Transverse colon (tissue), 4 donors: ENCODE results near the gene CCDC141. TPM values are rescaled to one million over a fixed set of nuclear protein-coding genes. Genes with fewer than 3 reads are reported as not detected.
A peak's percentile ranks its signal among the peaks of the same experiment; 100 is the strongest.

Experiments used
- DNase-seq: peaks from one replicate; pipeline ENCODE4 v3.0.0-alpha.2; 2019
- H3K27ac ChIP-seq, 4 donors: fragments of 200-600 bp; sonication (generic); 2 replicates each; pipeline ENCODE4 v1.5.1; 2016 to 2018; ENCODE audit warnings: inconsistent platforms in 4 of 4
- H3K27me3 ChIP-seq: fragments of 200-600 bp; sonication (generic); 2 replicates; pipeline ENCODE4 v1.5.1; 2017; ENCODE audit warnings: inconsistent platforms
- H3K36me3 ChIP-seq, 4 donors: fragments of 200-600 bp; sonication (generic); 2 replicates each; pipeline ENCODE4 v1.5.1; 2017 to 2019; ENCODE audit warnings: inconsistent platforms in 4 of 4
- H3K4me1 ChIP-seq, 4 donors: fragments of 200-600 bp; sonication (generic); 2 replicates each; pipeline ENCODE4 v1.5.1; 2017 to 2020; ENCODE audit warnings: inconsistent platforms in 4 of 4
- H3K4me3 ChIP-seq, 4 donors: fragments of 200-600 bp; sonication (generic); 1 replicate in 1 of 4; 2 replicates in 3 of 4; pipeline versions ENCODE4 v1.5.1 to v1.6.1; 2017 to 2019; ENCODE audit warnings: inconsistent platforms in 4 of 4
- H3K9me3 ChIP-seq, 2 donors: fragments of 200-600 bp; sonication (generic); 2 replicates each; pipeline ENCODE4 v1.5.1; 2017 to 2019; ENCODE audit warnings: inconsistent platforms in 2 of 2
- EP300 ChIP-seq: sonication (generic); formaldehyde crosslinking; IDR thresholded peaks from one replicate; pipeline ENCODE4 v1.6.1; 2017; ENCODE audit warnings: antibody characterized with exemption, low read depth
- POLR2A ChIP-seq: fragments of 450-650 bp; IDR thresholded peaks from one replicate; pipeline ENCODE4 v1.6.1; 2016; ENCODE audit warnings: antibody characterized with exemption, mild to moderate bottlenecking, moderate library complexity
- POLR2AphosphoS5 ChIP-seq, 3 donors: sonication (generic); formaldehyde crosslinking; IDR thresholded peaks; one replicate each; pipeline ENCODE4 v1.6.1; 2016; ENCODE audit warnings: antibody characterized with exemption in 3 of 3
- WGBS, 2 donors: methylation state at CpG; one replicate each; pipeline ENCODE4 v1.1.5; 2018; ENCODE audit warnings: low coverage in 1 of 2; 5-methylcytosine and 5-hydroxymethylcytosine counted together
- in situ Hi-C, 4 donors: fragments of 200-750 bp; cut with MboI; loops; one replicate each; pipeline versions ENCODE4 v1.15.0 to v1.15.1; 2017; ENCODE audit warnings: low sequenced_read_pairs in 3 of 4, low pct_ligation_motif_present in 1 of 4, low pct_unique_long_range_greater_than_20kb in 1 of 4
- intact Hi-C: fragments of 100-400 bp; cut with DNase I; formaldehyde crosslinking; loops from one replicate; pipeline ENCODE4 v1.15.1; 2023; ENCODE audit warnings: low total_unique reads
- total RNA-seq, 4 donors: library from RNA; depleted of rRNA; stranded (reverse); fragments of >200 nt; gene quantifications; one replicate each; pipeline ENCODE4 v1.1.0, GENCODE V29; 2016
- TF ChIP-seq, protein P1 (sequence below), 5 experiments: fragments of 200-600 bp in 3 of 5; fragments of 450-650 bp in 2 of 5; sonication (generic) in 3 of 5; IDR thresholded peaks; 1 replicate in 2 of 5; 2 replicates in 3 of 5; pipeline ENCODE4 v1.5.1; 2016 to 2017; ENCODE audit warnings: antibody characterized with exemption in 5 of 5, inconsistent platforms in 3 of 5, mild to moderate bottlenecking in 2 of 5, moderate library complexity in 1 of 5

Gene CCDC141
- total RNA-seq, 4 donors from 2014 or later = 0.40 to 8.6 (median 2.4) TPM

DNA sequence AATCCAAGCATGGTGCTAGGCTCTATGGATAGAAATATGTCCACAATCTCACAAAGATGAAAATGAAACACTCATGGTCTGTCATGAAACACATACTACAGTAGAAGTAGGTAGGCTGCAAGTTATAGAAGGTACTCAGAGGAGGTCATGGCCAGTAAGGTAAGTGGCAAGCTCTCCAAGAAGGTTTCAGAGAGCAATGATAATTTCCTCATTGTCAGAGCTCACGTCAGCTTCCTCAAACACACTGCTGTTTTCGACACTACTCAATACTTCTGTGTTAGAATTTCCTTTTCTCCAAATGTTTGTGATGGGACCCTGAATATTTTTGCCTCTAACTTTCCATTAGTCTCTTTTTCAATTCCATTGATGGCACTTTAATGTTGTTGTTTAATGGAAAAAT, 25.5 kb downstream of the CCDC141 start:
- no peaks in the 10 kb centered on the region for H3K4me1 ChIP-seq
- no peaks in the 10 kb centered on the region for H3K36me3 ChIP-seq
- 73 to 80% methylated on average over 2 of the region's 2 CpGs for WGBS, 2 donors
- intact Hi-C loops = no loop called here
- no peaks in the 10 kb centered on the region for H3K9me3 ChIP-seq
- TF ChIP-seq POLR2AphosphoS5 (IDR thresholded peaks at IDR 0.05) (no peak), POLR2A (no peak), EP300 (no peak)
- TF ChIP-seq, protein P1, sequence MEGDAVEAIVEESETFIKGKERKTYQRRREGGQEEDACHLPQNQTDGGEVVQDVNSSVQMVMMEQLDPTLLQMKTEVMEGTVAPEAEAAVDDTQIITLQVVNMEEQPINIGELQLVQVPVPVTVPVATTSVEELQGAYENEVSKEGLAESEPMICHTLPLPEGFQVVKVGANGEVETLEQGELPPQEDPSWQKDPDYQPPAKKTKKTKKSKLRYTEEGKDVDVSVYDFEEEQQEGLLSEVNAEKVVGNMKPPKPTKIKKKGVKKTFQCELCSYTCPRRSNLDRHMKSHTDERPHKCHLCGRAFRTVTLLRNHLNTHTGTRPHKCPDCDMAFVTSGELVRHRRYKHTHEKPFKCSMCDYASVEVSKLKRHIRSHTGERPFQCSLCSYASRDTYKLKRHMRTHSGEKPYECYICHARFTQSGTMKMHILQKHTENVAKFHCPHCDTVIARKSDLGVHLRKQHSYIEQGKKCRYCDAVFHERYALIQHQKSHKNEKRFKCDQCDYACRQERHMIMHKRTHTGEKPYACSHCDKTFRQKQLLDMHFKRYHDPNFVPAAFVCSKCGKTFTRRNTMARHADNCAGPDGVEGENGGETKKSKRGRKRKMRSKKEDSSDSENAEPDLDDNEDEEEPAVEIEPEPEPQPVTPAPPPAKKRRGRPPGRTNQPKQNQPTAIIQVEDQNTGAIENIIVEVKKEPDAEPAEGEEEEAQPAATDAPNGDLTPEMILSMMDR (IDR thresholded peaks at IDR 0.05) = no peak
- H3K4me3 ChIP-seq = no peak overlapping the region
- DNase-seq = no peak
- no peak overlapping the region for H3K27ac ChIP-seq
- in situ Hi-C loops = no loop called here
- no peaks in the 10 kb centered on the region for H3K27me3 ChIP-seq

DNA sequence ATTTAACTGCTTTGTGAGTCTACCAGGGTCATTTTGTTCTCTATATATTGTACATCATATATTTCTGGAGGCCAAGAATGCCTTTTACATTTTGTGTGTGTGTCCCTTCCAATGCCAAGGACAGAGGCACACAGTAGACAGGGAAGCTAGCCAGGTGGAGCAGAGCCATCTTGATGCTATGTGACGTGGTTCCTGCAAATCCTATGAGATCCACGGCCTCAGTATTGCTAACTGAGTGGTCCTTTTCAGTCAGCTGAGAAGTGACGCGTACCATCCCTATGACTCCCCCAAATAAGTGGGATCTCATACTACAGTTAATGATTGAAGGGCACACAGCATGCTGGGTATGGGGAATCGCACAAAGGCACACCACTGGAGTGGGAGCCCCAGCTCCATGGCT, 27.3 kb downstream of the CCDC141 start:
- Histone ChIP-seq H3K4me3 (no peak overlapping the region), H3K9me3 (no peaks in the 10 kb centered on the region), H3K27me3 (no peaks in the 10 kb centered on the region), H3K36me3 (no peaks in the 10 kb centered on the region), H3K27ac (no peak overlapping the region), H3K4me1 (no peaks in the 10 kb centered on the region)
- TF ChIP-seq, protein P1 (IDR thresholded peaks at IDR 0.05) = no peak
- TF ChIP-seq POLR2A (no peak), POLR2AphosphoS5 (IDR thresholded peaks at IDR 0.05) (no peak), EP300 (no peak)
- intact Hi-C loops = no loop called here
- in situ Hi-C loops = no loop called here
- WGBS, 2 donors = 80 to 89% methylated on average over 1 to 5 of the region's 5 CpGs
- no peak for DNase-seq

DNA sequence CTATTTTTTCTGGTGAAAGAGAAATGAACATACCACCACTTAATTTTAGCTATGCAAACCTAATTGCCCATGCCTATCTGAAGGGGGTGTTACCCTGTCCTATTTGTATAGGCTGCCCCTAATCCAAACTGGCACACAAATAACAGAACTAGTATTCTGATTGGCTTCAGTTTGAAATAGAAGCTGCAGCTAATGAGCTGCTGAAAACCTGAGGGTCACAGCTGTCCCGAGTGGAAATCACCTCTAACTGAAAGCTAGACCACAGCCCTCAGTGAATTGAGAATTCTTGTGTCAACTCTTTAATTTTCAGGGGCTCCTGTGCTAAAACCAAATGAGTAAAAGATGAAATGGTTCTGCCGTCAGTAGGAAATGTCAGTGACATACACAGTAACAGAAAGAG, 28.7 kb downstream of the CCDC141 start:
- Histone ChIP-seq H3K9me3 (no peaks in the 10 kb centered on the region), H3K27ac (no peak overlapping the region), H3K36me3 (no peaks in the 10 kb centered on the region), H3K4me1 (no peaks in the 10 kb centered on the region), H3K27me3 (no peaks in the 10 kb centered on the region), H3K4me3 (no peak overlapping the region)
- TF ChIP-seq, protein P1 (IDR thresholded peaks at IDR 0.05) = no peak
- TF ChIP-seq EP300 = no peak
- no peak for TF ChIP-seq POLR2A
- TF ChIP-seq POLR2AphosphoS5 (IDR thresholded peaks at IDR 0.05) = no peak
- intact Hi-C loops (no loop called here), in situ Hi-C loops (no loop called here)
- 56 to 64% methylated on average over 2 of the region's 2 CpGs for WGBS, 2 donors
- no peak for DNase-seq

DNA sequence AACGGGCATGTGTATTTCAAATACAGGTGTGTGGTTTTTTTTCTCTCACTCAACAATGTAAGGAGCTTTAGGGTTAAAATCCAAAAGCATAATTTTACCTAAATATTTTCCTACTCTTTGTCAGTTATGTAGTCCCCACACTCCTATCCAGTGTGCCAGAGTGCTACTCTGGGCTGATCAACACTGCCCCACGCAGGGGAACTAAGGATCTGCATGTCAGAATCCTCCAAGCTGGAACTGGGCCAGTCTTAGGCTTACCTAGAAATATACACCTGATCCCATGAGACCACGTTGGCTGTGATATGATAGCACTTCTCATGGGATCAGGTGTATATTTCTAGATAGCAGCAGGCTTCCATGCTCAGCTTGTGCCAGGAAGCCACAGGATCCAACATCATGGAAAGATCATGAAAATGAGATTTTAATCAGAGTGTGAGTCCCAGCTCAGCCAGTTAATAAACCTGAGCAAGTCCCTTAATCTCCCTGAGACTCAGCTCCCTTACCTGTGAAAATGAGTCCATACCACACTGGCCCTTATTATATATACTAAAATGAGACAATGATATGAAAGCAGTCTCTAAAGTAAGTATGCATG, 29.7 kb downstream of the CCDC141 start:
- WGBS, 2 donors = 51 to 100% methylated on average over 1 to 3 of the region's 3 CpGs
- Histone ChIP-seq H3K27me3 (no peaks in the 10 kb centered on the region), H3K4me3 (no peak overlapping the region), H3K27ac (no peak overlapping the region), H3K36me3 (no peaks in the 10 kb centered on the region), H3K9me3 (no peaks in the 10 kb centered on the region), H3K4me1 (no peaks in the 10 kb centered on the region)
- in situ Hi-C loops (no loop called here), intact Hi-C loops (no loop called here)
- no peak for TF ChIP-seq POLR2AphosphoS5 (IDR thresholded peaks at IDR 0.05)
- TF ChIP-seq, protein P1 (IDR thresholded peaks at IDR 0.05) = peak in 3 of 5 experiments; percentile 13 to 23 (median 22)
- no peak for DNase-seq
